Mesothelial cell of epicardium (in vitro differentiated cells): ENCODE measurements around the gene VPS39. TPM values are rescaled to one million over a fixed set of nuclear protein-coding genes. Genes with fewer than 3 reads are reported as not detected.

Experiments used
- DNase-seq, 2 experiments: peaks; one replicate each; pipeline ENCODE4 v3.0.0; 2021; ENCODE audit warnings: low spot score in 2 of 2; ENCODE audit not compliant: unreplicated experiment in 2 of 2
- H3K27ac Mint-ChIP-seq: 2 replicates; pipeline ENCODE4 v1.8.0; 2021; ENCODE audit warnings: mixed read lengths
- H3K27me3 Mint-ChIP-seq: 2 replicates; pipeline ENCODE4 v1.8.0; 2021; ENCODE audit warnings: low read depth, mixed read lengths
- H3K36me3 Mint-ChIP-seq: 2 replicates; pipeline ENCODE4 v1.8.0; 2021; ENCODE audit warnings: mixed read lengths
- H3K4me1 Mint-ChIP-seq: 2 replicates; pipeline ENCODE4 v1.8.0; 2021; ENCODE audit warnings: mixed read lengths
- H3K4me3 Mint-ChIP-seq: 2 replicates; pipeline ENCODE4 v1.8.0; 2021; ENCODE audit warnings: mild to moderate bottlenecking, moderate library complexity, mixed read lengths
- H3K9me3 Mint-ChIP-seq: 2 replicates; pipeline ENCODE4 v1.8.0; 2021; ENCODE audit warnings: mixed read lengths
- CTCF ChIP-seq: fragments of 200-600 bp; sonication (generic); IDR thresholded peaks from one replicate; pipeline ENCODE4 v1.5.0; 2021; ENCODE audit warnings: antibody characterized with exemption; ENCODE audit not compliant: unreplicated experiment
- total RNA-seq: library from RNA; stranded (reverse); gene quantifications from 3 replicates; pipeline ENCODE4 v1.2.1, GENCODE V29; 2021

The VPS39 gene
- total RNA-seq, 1 donor from 2014 or later, result 86.2 TPM

- Mint-ChIP-seq H3K9me3 (no peaks in the 10 kb centered on the region), H3K27ac (no peak overlapping the region), H3K4me3 (no peak overlapping the region), H3K4me1 (peaks cover 23% of the 10 kb centered on the region), H3K36me3 (no peaks in the 10 kb centered on the region), H3K27me3 (peaks cover 10% of the 10 kb centered on the region)
- peak in 1 of 2 experiments; percentile 34 for DNase-seq
- TF ChIP-seq CTCF, result no peak
These were observed 61.3 kb downstream of the VPS39 start for GRCh38 chr15:42146551-42147430.

- Mint-ChIP-seq H3K9me3 (no peaks in the 10 kb centered on the region), H3K36me3 (no peaks in the 10 kb centered on the region), H3K4me3 (no peak overlapping the region), H3K27ac (no peak overlapping the region), H3K4me1 (peaks cover 13% of the 10 kb centered on the region), H3K27me3 (peaks cover 15% of the 10 kb centered on the region)
- no peak for TF ChIP-seq CTCF
- DNase-seq, result peak in 1 of 2 experiments; percentile 35
These were observed 62.3 kb downstream of the VPS39 start for GRCh38 chr15:42145546-42146455.

- Mint-ChIP-seq H3K27me3 (peaks cover 22% of the 10 kb centered on the region), H3K27ac (no peak overlapping the region), H3K4me1 (peaks cover 9% of the 10 kb centered on the region), H3K36me3 (no peaks in the 10 kb centered on the region), H3K4me3 (no peak overlapping the region), H3K9me3 (peaks cover under 1% of the 10 kb centered on the region)
- TF ChIP-seq CTCF, result no peak
- peak in 1 of 2 experiments; percentile 7 for DNase-seq
These were observed 63.2 kb downstream of the VPS39 start for GRCh38 chr15:42144841-42145375.

- no peak for TF ChIP-seq CTCF
- peaks cover 28% of the 10 kb centered on the region for H3K27me3 Mint-ChIP-seq
- no peak overlapping the region for H3K4me3 Mint-ChIP-seq
- H3K9me3 Mint-ChIP-seq, result peaks cover 9% of the 10 kb centered on the region
- no peak for DNase-seq
- H3K27ac Mint-ChIP-seq, result no peak overlapping the region
- H3K4me1 Mint-ChIP-seq, result peaks cover 9% of the 10 kb centered on the region
- H3K36me3 Mint-ChIP-seq, result no peaks in the 10 kb centered on the region
These were observed 64.1 kb downstream of the VPS39 start for GRCh38 chr15:42143866-42144625.

GRCh38 chr15:42143356-42143755 is 64.7 kb downstream of the VPS39 start:
- Mint-ChIP-seq H3K4me3 (no peak overlapping the region), H3K27ac (no peak overlapping the region), H3K27me3 (peaks cover 31% of the 10 kb centered on the region), H3K9me3 (peaks cover 12% of the 10 kb centered on the region), H3K4me1 (peaks cover 8% of the 10 kb centered on the region), H3K36me3 (no peaks in the 10 kb centered on the region)
- TF ChIP-seq CTCF, result no peak
- DNase-seq, result no peak
